GM19395 (cell line): Measurements from ENCODE around the gene SLC7A6.
"Not testable (repeated sequence)": the region's sequence is repeated elsewhere in the genome, so short reads cannot be mapped to it uniquely, and the experiment has no call there.

Experiments
- ATAC-seq: cut with Tn5 transposase; IDR thresholded peaks from one replicate; pipeline ENCODE4 v1.9.1; 2021; ENCODE audit warnings: mild to moderate bottlenecking, moderate library complexity; ENCODE audit not compliant: unreplicated experiment

Gene SLC7A6

DNA sequence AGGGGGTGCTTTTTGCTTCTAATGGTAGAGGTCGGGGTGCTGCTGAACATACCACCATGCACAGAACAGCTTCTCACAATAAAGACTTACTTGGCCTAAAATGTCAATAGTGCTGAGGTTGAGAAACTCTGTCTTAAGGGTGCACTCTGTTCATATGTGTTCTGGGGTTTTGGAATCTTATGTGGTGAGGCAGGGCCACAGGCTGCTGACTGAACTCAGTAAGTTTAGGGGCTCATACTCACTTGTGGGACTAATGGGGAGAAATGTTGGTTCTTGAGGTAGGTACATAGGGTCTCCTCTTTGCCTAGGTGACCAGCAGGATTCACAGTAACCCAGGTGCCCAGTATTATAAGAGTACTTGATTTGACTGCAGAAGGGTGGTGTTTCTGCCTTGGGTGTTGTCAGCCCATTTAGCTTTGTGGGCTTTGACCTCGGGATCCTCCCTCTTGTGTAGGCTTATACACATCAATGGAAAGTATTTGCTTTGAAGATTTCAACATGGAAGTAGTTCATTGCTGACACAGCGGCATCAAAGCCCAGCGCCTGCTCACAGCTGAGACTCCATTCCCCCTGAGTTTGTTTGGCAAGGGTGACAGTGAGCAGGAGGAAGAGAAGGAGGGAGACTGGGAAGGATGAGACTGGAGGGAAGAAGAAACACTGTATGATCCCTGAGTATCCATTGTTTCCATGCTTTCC lies 17.2 kb downstream of the SLC7A6 start:
- no peak for ATAC-seq

DNA sequence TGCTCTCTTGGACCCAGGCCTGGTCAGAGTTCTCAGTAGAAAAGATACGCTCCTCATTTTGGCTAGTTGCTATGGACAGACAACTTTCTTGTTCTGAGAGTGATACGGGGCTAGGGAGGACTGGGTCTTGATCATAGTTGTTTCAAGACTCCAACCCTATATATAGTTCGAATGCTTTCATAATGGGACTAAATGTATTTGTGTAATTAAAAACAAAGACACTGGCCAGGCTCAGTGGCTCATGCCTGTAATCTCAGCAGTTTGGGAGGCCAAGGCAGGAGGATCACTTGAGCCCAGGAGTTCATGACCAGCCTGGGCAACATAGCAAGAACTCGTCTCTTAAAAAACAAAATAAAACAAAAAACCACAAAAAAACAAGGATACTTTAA lies 17.7 kb downstream of the SLC7A6 start:
- ATAC-seq = no peak

DNA sequence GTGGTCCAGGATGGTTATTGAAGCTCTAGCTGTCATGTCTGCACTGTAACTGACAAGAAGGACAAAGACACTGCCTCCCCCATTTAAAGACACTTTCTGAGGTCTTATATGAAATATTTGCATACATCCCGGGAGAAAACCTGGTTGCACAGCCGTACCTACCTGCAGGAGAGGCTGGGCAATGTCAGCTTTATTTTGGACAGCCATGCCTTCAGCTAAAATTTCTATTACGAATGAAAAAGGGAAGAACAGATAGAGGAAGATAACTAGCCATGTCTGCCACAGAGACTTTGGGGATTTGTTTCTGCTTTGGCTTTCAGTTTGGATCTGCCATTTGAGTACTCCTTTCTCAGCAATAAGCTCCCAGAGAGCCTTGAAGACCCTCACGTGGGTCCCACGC lies 19.0 kb downstream of the SLC7A6 start:
- no peak for ATAC-seq

DNA sequence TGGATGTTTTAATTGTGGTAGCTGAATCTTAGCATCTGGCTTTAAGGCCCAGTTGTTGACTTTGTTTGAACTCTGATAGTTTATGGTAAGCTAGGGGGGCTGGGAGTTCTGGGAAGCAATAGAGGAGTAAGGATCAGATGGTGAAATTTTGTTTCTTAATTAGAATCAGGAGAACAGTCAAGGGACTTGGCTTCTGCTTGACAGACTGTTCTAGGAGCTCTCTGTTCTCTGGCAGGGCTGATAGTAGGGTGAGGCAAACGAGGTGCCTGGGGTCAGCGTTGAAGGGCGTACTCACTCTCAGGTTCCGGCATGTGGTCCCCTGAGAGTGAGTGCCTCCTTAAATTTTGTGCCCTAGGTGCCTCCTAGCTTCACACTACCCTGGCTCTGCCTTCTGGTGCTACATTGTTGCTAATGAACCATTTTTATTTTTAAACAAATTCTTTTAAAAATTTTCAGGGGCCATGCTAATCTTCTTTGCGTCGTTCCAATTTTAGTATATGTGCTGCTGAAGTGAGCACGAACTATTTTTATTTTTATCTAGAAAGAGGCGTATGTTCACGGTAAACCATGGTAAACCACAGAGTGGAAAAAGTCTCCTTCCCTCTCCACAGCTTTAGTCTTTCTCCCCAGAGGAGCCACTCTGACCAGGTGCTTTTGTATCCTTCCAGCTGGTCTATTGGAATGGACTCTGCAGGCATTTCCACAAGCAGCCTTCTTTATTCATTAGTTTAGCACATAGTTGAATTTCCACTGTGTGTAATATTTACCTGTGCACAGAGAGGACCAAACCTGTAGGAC lies 19.7 kb downstream of the SLC7A6 start:
- ATAC-seq = peak; percentile 46

DNA sequence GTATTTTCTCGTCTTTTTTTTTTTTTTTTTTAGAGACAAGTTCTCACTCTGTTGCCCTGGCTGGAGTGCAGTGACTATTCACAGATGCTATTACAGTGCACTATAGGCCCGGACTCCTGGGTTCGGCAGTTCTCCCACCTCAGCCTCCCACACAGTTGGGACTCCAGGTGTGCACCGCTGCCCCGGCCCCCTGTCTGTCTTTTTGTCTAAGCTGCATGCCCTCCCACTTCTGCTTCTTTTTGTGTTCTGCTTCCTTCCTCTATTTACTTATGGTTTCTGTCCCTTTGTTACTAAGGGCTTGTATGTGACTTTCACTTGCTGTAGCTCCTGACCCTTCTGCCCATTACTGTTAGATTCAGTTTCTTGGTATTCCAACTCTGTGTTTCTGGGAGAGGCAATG lies 20.5 kb downstream of the SLC7A6 start:
- ATAC-seq = peak; percentile 53

DNA sequence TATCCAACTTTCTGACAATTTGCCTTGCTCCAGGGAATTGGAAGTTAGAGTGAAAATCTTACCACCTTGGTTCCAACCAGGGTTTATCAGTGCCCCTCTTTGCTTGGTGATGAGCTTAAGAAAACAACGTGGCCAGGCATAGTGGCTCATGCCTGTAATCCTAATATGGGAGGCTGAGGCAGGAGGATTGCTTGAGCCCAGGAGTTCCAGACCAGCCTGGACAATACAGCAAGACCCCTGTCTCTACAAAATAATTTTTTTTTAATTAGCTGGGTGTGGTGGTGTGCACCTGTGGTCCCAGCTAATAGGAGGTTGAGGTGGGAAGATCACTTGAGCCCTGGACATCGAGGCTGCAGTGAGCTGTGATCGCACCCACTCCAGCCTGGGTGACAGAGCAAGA lies 21.4 kb downstream of the SLC7A6 start:
- ATAC-seq = no peak

DNA sequence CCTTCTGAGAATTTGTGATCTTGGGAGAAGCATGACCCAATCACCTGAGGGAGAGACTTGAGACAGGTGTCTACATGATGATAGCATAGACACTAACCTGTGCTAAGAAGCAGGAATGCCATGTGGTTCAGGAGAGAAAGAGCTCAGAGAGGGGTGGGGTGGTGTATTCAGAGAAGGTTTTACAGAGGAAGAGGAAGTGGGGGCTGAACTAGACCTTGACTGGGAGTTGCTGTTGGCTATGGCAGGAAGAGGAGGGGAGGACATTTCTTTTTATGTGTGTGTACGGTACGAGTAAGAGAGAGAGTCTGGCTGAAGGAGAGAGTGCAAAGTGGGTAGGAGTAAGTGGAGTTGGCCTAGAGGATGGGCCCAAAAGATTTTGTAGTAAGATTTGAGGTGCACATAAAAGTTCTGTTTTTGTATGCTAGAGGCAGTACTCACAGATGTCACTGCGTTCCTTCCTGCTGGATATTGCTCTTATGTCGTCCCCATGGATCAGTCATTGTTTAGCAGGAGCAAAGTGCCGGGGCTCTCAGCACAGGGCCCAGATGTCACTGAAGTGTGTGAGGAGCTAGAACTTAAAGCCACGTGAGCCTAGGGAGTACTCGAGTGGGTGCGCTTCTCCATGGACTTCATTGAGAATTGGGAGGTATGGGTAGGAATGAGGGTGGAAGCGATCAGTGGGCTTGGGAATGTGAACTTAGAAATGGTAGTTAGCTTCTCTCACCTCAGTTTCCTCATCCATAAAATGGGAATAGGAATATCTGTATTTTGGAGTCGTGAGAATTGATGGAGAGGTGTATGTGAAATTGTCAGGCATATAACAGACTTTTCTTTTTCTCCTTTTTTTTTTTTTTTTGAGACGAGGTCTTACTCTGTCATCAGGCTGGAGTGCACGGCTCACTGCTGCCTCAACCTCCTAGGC lies 22.1 kb downstream of the SLC7A6 start:
- ATAC-seq = no peak

DNA sequence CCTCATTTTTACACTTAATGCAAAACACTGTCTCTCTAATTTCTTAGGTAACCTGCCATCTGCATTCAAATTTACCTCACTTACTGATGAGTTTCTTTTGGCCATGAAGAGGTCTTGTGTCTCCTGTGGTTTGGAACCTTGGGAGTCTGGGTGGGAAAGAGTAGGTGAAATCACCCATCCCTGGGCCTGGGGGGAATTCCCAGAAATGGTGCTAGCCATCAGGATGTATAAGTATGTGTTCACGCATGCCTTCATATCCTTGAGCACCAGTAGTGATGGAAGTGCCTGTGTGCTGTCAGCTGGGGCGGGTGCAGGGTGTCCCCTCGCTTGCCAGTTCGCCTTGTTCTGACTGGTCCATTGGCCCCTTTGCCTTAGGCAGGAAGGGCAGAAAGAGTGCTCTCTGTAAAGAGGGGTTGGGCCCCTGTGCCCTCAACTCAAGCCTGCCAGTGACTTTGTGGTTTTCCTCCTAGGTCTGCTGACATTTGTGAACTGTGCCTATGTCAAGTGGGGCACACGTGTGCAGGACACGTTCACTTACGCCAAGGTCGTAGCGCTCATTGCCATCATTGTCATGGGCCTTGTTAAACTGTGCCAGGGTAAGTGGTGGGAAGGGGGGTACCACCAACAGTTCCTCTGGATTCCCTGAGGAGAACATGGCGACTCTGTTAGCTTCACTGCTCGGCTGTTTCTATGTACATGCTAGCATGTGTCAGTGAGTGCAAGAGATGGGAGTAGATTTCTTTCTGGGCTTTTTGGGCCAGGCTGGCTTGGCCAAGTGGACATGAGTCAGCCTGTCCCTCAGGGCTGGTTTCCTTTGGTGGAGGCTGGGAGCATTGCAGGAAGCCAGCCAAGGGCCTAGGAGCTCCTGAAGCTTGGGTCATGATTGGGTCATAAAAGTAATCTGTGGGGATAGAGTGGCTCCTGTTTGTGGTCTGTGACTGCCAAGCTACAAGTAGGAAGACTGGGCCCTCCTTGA lies 23.2 kb downstream of the SLC7A6 start:
- ATAC-seq = no peak

DNA sequence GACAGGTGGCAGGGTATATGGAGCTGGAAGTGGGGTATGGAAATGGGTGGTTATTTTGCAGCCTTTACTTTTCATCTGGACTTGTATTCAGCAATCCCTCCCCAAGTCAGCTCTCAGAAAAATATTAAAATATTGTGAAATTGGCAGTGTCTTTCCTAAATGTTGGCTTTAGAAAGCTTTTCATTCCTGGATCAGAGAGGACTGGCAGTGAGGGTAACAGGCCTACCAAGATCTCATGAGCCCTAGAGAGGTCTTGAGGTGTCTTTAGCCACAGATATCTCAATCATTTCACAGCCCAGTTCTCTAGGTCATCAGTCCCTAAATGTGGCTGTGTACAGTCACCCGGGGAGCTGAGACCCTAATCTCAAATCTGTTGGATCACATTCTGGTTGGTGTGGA lies 23.9 kb downstream of the SLC7A6 start:
- ATAC-seq = no peak

DNA sequence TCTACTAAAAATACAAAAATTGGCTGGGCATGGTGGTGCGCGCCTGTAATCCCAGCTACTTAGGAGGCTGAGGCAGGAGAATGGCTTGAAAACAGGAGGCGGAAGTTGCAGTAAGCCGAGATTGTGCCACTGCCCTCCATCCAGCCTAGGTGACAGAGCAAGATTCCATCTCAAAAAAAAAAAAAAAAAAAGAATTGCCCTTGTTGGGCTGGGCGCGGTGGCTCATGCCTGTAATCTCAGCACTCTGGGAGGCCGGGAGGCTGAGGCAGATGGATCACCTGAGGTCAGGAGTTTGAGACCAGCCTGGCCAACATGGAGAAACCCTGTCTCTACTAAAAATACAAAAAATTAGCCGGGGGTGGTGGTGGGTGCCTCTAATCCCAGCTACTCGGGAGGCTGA lies 24.5 kb downstream of the SLC7A6 start:
- not testable (repeated sequence) for ATAC-seq

DNA sequence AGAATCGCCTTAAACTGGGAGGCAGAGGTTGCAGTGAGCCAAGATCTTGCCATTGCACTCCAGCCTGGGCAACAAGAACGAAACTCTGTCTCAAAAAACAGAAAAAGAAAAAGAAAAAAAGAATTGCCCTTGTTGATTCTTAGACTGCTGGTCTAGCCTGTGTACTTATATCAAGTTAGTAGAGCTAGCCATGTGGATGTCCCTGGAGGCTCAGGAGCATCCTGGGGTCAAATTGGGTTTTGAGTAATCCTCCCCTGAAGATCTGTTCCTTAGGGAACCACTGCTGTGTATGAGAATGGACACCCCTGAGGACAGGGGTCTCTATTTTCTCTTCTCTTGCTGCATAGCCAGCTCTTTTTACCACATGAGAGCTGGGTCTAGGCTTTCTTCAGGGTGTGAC lies 24.9 kb downstream of the SLC7A6 start:
- no peak for ATAC-seq

DNA sequence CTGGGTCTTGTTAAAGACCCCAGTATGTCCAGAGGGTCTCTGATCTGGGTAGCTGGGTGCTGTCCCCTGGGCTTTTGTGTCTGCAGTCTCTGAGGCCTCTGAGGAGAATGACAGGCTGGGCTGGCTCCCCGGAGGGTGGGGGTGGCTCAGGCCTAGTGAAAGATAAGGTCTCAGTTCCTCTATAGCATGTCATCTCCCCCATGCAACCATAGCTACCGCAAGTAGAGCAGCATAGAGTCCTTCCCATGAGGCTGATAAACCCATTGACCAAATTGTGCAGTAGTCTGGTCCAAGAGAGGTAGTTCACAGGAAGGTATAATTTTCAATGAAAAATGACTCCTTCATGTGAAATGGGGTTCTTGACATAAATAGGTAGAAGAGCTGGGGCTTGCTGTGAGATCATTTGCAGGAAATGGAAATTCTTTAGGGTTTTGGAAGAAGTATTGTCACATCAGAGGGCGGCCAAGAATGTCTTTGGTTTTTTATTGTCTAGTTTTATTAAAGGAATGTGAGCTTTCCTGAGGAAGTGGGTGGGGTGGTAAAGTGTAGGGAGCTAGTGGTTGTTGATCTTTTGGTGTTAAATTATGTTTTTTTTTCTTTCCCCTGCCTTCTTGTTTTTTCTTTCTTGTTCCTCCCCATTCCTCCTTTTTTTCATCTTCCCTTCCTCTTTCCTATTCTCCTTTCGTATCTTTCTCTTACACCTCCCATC lies 25.4 kb downstream of the SLC7A6 start:
- ATAC-seq = peak; percentile 86

DNA sequence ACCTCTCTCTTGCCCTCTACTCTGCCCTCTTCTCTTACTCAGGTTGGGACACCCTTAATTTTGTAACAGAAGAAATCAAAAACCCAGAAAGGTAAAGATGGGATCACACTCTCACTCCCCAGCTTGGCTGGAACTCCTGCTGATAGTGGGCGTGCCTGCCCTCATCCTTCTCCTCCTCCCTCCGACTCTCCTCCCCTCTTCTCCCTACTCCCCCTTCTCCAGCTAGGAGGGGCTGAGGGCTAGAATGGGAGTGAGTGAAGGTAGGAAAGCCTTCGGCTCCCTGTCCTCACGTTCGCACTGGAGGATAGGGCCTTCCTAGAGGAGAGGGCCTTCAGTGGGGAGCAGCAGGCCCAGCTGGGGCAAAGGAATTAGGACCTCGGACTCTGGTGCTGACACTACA lies 26.1 kb downstream of the SLC7A6 start:
- no peak for ATAC-seq

DNA sequence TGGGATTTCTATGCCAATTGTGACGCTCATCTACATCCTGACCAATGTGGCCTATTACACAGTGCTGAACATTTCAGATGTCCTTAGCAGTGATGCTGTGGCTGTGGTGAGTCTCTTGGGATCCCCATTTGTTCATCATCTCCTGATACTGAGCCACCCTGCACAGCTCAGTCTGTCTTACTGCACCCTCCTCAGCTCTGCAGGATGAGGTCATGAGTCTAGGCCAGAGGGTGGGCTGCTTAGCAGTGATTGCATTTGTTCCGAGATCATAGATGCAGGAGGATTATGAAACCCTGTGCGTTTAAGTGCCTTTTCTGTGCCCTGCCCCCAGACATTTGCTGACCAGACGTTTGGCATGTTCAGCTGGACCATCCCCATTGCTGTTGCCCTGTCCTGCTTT lies 26.9 kb downstream of the SLC7A6 start:
- no peak for ATAC-seq

DNA sequence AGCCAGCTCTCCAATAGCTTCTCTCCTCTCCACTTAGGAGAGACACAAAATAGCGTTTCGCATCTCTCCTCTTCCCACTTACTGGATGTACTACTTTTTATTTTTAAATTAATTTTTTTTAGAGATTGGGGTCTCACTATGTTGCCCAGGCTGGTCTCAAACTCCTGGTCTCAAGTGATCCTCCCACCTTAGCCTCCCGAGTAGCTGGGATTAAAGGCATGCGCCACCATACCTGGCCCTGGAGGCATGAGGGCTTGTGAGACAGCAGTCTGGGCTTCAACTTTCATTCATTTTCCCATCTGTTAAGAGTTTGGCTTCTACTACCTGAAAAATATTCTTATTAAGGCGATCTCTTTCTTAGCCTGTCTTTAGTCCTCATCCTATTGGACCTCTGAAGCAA lies 28.1 kb downstream of the SLC7A6 start:
- no peak for ATAC-seq

DNA sequence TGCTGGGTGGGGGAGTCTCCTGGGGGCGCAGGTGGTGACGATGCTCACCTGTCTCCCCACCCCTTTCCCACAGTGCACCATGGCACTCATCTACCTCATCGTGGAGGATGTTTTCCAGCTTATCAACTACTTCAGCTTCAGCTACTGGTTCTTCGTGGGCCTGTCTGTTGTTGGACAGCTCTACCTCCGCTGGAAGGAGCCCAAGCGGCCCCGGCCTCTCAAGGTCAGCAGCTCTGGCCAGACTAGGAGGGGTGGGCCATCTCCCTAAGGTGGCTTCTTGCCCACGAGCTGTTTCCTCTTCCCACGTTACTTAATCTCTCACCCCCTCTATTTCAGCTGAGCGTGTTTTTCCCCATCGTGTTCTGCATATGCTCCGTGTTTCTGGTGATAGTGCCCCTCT lies 32.0 kb downstream of the SLC7A6 start:
- no peak for ATAC-seq

DNA sequence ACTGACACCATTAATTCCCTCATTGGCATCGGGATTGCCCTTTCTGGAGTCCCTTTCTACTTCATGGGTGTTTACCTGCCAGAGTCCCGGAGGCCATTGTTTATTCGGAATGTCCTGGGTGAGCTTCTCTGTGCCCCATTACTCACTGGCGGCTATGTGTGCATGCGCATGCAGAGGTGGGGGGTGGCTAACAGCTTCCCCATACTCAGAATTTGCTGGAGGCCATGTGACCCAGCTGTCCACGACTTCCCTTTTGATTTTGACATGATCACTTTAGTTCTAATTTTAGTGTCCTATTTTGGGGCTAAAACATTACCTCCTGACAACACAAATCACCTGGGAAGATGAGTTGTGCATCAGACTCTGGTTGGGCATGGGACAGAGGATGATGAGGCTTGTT lies 32.4 kb downstream of the SLC7A6 start:
- ATAC-seq = no peak

DNA sequence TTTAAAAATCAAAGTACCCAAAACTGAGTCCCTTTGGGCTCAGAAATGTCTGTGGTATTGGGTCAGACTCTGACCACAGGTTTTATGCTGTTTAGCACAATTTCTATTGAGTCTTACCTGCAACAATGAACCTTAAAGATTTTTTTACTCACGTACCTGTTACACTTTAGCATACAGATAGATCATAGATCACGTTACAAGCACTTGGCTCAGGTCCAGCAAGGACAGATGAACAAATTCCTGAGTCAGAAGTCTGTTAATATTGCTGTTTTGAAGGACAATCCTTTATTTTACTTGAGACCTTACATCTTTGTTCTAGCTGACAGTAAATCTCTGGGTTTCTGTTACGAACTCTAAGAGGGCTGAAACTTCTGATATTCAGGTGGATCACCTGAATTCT lies 33.6 kb downstream of the SLC7A6 start:
- ATAC-seq = no peak

DNA sequence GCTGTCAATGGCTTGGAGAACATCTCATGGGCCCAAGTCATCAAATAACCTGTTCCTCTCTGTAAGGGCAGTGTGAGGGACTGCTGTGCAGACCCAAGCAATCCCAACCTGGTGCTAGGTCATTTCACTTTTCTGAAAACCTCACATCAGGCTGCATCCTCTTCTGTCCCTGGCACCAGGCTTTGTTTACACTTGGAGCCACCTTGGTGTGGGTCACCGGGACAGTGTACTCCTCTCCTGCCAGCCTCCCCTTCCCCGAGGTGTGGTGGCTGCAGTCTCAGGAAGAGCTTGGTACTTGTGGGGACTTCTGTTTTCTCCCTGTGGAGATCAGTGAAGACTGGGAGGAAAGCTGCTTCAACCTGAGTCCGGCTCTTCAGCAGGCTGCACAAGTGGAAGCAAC lies 34.0 kb downstream of the SLC7A6 start:
- ATAC-seq = no peak
